HL-60/S4 treated with retinoic acid at 250 ng/mL for 4 days and 3 days (cell line): ENCODE data around the gene TTF2.
"Not testable (repeated sequence)": the region's sequence is repeated elsewhere in the genome, so short reads cannot be mapped to it uniquely, and the experiment has no call there.

Experiments
- in situ Hi-C: fragments of 300-500 bp; cut with MboI; formaldehyde crosslinking; loops from 2 replicates; pipeline ENCODE4 v1.7.0; 2022; ENCODE audit warnings: low sequenced_read_pairs

TTF2 gene

GRCh38 chr1:117117697-117118096 lies 57.6 kb downstream of the TTF2 start:
- in situ Hi-C loops, result no loop called here

GRCh38 chr1:117118137-117118536 lies 58.0 kb downstream of the TTF2 start:
- in situ Hi-C loops, result no loop called here

GRCh38 chr1:117119144-117119543 lies 59.0 kb downstream of the TTF2 start:
- in situ Hi-C loops, result not testable (repeated sequence)

GRCh38 chr1:117120774-117121588 lies 60.9 kb downstream of the TTF2 start:
- in situ Hi-C loops, result no loop called here

- in situ Hi-C loops, result no loop called here
Observed at GRCh38 chr1:117121589-117122329, 61.6 kb downstream of the TTF2 start, which contains the start of gene TRIM45. TSS of gene TRIM45 (minus strand) at chr1:117121749. CDS start at chr1:117121201, 548 bp downstream.

- in situ Hi-C loops, result no loop called here
Observed at GRCh38 chr1:117122330-117123025, 62.4 kb downstream of the TTF2 start.

GRCh38 chr1:117123274-117123673 lies 63.1 kb downstream of the TTF2 start:
- in situ Hi-C loops, result no loop called here

- in situ Hi-C loops, result no loop called here
Observed at GRCh38 chr1:117124661-117125060, 64.5 kb downstream of the TTF2 start.

- in situ Hi-C loops, result no loop called here
Observed at GRCh38 chr1:117127795-117128194, 67.7 kb downstream of the TTF2 start.

GRCh38 chr1:117128323-117129079 lies 68.4 kb downstream of the TTF2 start:
- in situ Hi-C loops, result no loop called here

- in situ Hi-C loops, result no loop called here
Observed at GRCh38 chr1:117130526-117130925, 70.4 kb downstream of the TTF2 start.

- in situ Hi-C loops, result no loop called here
Observed at GRCh38 chr1:117135329-117135728, 75.2 kb downstream of the TTF2 start.

GRCh38 chr1:117136749-117137148 lies 76.6 kb downstream of the TTF2 start:
- in situ Hi-C loops, result no loop called here

- in situ Hi-C loops, result no loop called here
Observed at GRCh38 chr1:117137281-117137855, 77.2 kb downstream of the TTF2 start.

- in situ Hi-C loops, result no loop called here
Observed at GRCh38 chr1:117138106-117138505, 78.0 kb downstream of the TTF2 start.

- in situ Hi-C loops, result no loop called here
Observed at GRCh38 chr1:117138561-117138960, 78.4 kb downstream of the TTF2 start.

GRCh38 chr1:117142200-117142599 lies 82.1 kb downstream of the TTF2 start:
- in situ Hi-C loops, result no loop called here

GRCh38 chr1:117143172-117143571 lies 83.0 kb downstream of the TTF2 start:
- in situ Hi-C loops, result no loop called here

GRCh38 chr1:117143871-117144270 lies 83.7 kb downstream of the TTF2 start:
- in situ Hi-C loops, result no loop called here

GRCh38 chr1:117146072-117146471 lies 85.9 kb downstream of the TTF2 start:
- in situ Hi-C loops, result no loop called here
